GM19395 (cell line): ENCODE data around the gene HCN4.
"Not testable (repeated sequence)": the region's sequence is repeated elsewhere in the genome, so short reads cannot be mapped to it uniquely, and the experiment has no call there.

ENCODE experiments used
- ATAC-seq: cut with Tn5 transposase; IDR thresholded peaks from one replicate; pipeline ENCODE4 v1.9.1; 2021; ENCODE audit warnings: mild to moderate bottlenecking, moderate library complexity; ENCODE audit not compliant: unreplicated experiment

HCN4 gene

DNA sequence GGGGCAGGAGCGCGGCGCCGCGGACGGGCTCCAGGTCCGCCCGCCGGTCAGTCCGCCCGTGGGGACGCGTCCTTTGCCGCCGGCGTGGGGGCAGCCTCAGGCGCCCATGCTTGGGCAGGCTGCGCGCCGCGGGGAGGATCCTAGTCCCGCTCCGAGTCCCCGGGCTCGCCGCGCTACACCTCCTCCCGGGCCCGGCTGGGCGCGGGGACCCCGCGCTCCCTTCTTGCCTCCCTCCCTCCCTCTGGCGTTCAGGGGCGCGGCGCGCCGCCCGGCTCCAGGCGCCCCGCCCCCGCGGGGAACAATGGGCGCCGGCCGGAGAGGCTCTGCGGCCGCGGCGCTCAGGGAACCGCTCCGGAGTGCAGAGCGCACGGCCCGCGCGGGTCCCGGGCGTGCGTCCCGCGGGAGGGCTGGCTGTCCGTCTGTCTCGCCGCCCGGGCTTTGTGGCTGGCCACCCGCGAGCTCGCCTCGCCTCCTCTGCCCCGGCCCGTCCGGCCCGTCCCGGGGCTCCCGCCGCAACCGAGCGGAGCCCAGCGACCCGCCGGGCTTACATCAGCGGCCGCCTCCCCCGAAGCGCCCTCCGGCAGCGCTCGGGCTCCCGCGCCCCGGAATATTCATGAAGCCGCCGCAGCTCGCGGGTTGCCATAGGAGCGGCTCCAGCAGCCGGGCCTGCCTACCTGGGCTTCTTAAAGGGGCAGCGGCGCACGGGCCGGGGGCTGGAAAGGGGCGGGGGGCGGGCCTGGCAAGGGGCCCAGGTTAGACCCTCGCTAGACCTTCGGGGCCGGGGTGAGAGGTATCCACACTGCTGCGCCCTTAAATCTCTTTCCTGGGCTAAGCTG, at the start of gene HCN4:
Gene HCN4 (minus strand): TSS at position 658 of the 836 bp plus-strand sequence. CDS start 688 bp downstream, outside the sequence.
- no peak for ATAC-seq

DNA sequence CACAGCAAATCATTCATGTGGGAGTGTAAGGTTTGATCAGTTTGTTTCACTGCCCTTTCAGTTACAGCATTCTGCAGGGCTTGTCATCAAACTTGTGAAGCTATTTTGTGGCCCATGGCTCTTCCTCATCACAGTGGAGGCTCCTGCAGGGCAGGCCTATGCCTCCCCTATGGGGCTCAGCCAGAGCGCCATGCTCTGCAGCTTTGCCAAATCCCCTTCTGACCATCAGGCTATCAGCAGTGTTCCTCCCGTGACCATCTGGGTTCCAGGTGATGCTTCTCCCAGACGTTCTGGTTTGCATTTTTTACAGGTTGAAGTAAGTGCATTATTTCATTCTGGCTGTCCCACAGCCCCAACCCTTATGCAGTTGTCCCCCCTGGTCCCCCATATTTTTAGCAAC, 46.1 kb upstream of the HCN4 start:
- no peak for ATAC-seq

- ATAC-seq = no peak
These were observed 34.4 kb upstream of the HCN4 start for GRCh38 chr15:73403171-73403570.

DNA sequence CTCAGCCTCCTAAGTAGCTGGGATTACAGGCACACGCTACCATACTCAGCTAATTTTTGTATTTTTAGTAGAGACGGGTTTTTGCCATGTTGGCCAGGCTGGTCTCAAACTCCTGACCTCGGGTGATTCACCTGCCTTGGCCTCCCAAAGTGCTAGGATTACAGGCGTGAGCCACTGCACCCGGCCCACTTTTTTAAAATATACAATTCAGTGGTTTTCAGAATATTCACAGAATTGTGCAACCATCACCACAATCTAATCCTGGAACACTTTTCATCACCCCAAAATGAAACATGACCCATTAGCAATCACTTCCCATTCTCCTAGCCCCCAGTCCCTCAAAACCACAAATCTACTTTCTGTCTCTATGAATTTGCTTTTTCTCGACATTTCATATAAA, 31.5 kb upstream of the HCN4 start:
- not testable (repeated sequence) for ATAC-seq

DNA sequence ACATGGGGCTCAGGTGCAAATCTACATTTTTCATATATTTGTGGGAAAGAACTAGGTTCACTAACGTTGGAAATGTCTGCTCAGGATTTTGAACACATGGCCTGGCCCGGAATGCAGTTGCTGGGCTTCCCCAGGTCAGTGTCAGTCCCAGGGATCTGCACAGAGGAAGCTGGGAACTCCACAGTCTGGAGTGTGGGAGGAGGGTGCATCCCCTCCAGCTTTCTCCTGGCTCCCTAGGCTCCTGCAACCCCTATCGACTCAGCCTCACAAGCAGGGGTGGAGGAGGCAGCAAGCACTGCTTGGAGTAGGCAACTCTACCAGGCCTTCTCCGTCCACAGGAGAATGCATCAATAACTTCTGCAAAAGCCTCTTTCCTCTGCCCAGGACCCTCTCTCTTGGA, 30.1 kb upstream of the HCN4 start:
- no peak for ATAC-seq

- ATAC-seq = no peak
These were observed 28.7 kb upstream of the HCN4 start for GRCh38 chr15:73397461-73397860.

GRCh38 chr15:73395671-73396070, 26.9 kb upstream of the HCN4 start:
- no peak for ATAC-seq

- no peak for ATAC-seq
These were observed 26.0 kb upstream of the HCN4 start for GRCh38 chr15:73394782-73395181.

GRCh38 chr15:73393336-73393735, 24.6 kb upstream of the HCN4 start:
- no peak for ATAC-seq

GRCh38 chr15:73392025-73392424, 23.3 kb upstream of the HCN4 start:
- no peak for ATAC-seq

DNA sequence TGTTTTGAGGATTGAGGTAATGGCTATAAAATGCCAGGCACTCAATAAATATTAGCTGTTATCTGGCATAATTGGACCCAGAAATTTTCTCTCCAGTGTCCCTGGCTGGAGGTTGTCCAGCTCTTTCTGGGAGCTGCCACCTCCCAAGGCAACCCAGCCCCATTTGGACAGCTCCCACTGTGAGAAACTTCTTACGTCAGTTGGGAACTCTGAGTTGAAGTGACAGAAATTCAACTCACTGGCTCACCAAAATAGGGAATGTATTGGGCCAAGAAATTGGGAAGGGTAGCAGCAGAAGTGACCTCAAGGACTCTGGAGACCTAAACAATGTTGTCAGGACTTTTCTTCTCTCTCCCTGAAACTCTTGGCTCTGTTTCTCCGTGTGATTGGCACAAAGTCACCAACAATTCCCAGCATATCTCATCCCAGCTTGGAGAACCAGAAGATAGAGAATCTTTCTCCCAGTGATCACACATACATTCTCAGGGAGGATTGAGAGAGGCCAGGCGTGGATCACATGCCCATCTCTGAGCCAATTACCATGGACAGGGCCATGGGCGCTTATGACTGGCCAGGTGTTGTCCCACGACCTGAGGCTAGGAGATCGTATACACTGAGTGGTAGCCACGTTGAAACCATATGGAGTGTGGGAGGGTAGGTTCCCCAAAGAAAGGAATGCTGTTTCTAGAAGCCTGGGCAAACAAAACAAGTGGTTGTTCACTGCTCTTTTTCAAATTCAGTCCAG, 22.5 kb upstream of the HCN4 start:
- ATAC-seq = no peak

GRCh38 chr15:73389971-73390544, 21.3 kb upstream of the HCN4 start:
- ATAC-seq = no peak

DNA sequence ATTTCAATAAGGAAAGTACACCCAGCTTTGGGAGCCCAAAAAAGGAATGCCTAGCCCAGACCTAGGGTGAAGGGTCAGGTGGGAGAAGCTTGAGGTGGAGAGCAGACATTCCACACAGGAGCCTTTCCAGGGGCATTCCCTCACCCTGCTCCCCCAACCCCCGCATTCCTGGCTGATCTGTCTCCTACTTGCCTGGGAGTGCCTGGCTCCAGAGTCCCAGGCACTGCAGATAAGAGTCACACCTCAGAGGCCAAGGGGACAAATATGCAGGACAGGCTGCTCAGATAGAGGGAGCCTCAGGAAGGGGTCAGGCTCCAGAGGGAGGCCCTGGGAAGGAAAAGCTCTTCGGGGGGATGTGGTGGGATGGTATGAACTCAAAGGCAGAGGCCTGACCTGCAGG, 20.8 kb upstream of the HCN4 start:
- no peak for ATAC-seq

DNA sequence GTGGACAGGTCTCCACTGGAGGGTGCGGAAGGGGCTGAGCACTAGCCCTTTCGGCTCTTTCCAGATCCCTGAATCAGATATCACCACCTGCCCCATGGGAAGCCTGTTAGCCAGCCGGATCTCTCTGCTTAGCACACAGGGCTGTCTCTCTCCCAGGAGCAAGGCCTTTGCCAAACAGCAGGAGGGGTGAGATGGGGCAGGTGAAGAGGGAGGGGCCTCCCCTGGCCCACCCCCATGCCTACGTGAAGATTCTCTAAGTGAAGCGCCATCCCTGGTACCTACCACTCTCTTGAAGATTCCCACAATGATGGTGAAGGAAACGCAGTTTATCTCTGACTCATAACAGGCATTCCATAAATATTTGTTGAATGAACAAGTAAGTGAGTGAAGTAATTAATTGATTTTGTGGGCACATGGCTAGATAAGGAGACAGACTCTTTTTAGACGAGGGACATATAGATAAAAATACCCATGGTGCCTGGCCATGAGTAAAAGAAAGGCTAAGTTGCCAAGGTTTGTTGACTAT, 19.6 kb upstream of the HCN4 start:
- ATAC-seq = no peak

- ATAC-seq = no peak
These were observed 18.9 kb upstream of the HCN4 start for GRCh38 chr15:73387507-73388255.

DNA sequence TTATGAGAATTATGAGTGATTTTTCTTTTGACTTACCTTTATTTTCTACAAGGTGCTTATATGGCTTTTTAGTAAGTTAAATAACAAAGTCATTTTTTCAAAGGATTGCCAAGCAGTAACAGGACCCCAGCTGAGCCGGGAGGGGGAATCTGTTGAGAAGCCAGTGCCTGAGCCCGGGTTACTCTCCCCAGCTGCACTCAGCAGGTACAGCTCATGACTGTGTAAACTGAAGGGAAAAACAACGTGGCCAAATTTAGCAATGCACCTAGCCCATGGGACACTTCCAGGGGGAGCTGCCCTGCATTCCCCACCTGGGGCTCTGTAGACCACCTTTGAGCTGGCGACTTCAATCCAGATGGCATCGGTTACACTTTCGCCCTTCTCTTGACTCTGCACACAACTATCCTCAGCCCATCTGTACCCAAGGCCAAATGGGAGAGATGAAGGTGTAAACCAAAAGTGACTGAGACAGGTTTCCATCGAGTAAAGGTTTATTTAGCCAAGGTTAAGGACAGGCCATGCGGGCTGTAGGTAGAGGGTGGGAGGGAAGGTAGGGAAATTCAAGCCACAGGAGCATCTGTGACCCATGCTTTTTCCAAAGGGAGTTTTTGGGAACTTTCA, 18.2 kb upstream of the HCN4 start:
- ATAC-seq = no peak

GRCh38 chr15:73386238-73386637, 17.5 kb upstream of the HCN4 start:
- no peak for ATAC-seq

- no peak for ATAC-seq
These were observed 16.4 kb upstream of the HCN4 start for GRCh38 chr15:73385205-73385604.

GRCh38 chr15:73383310-73384189, 14.8 kb upstream of the HCN4 start:
- ATAC-seq = no peak
